H1 (cell line): Measurements from ENCODE around the gene CD68. TPM values are rescaled to one million over a fixed set of nuclear protein-coding genes. Genes with fewer than 3 reads are reported as not detected.

ENCODE experiments used
- CTCF ChIA-PET: fragments of 300-600 bp; sonication (Branson Sonifier 250); formaldehyde crosslinking; loops from one replicate; lab custom pipeline; 2021; ENCODE audit not compliant: partially characterized antibody; lab: Charles Lee
- POLR2A ChIA-PET: fragments of 300-600 bp; sonication (Branson Sonifier 250); formaldehyde crosslinking; loops from one replicate; lab custom pipeline; 2021; ENCODE audit warnings: inconsistent platforms; ENCODE audit not compliant: partially characterized antibody; lab: Charles Lee
- DNase-seq, 2 experiments: peaks; one replicate each; pipeline versions ENCODE4 v3.0.0 to v3.0.0-alpha.2; 2010 to 2022; ENCODE audit warnings: low spot score in 2 of 2, low read depth in 1 of 2, mixed read lengths in 1 of 2
- FAIRE-seq: peaks from 2 replicates; lab custom pipeline; 2011; peaks lifted over from hg19 to GRCh38; lab: Jason Lieb, UNC
- H2AFZ ChIP-seq: 2 replicates; pipeline ENCODE4 v1.8.1; 2012; ENCODE audit warnings: low read length, inconsistent platforms
- H2AK5ac ChIP-seq: 2 replicates; pipeline ENCODE4 v1.6.1; 2013; ENCODE audit warnings: low read depth, low read length
- H2BK120ac ChIP-seq: replicated peaks from 2 replicates; pipeline ENCODE3; 2013; ENCODE audit warnings: low read depth, low read length, inconsistent platforms
- H2BK12ac ChIP-seq: 2 replicates; pipeline ENCODE4 v1.6.1; 2013; ENCODE audit warnings: low read depth, low read length
- H2BK15ac ChIP-seq: 2 replicates; pipeline ENCODE4 v1.6.1; 2013; ENCODE audit warnings: low read length
- H2BK20ac ChIP-seq: 2 replicates; pipeline ENCODE4 v1.6.1; 2013; ENCODE audit warnings: low read length
- H2BK5ac ChIP-seq: 2 replicates; pipeline ENCODE4 v1.6.1; 2013; ENCODE audit warnings: low read depth, low read length
- H3K14ac ChIP-seq: 2 replicates; pipeline ENCODE4 v1.6.1; 2013; ENCODE audit warnings: inconsistent platforms; ENCODE audit not compliant: insufficient read length
- H3K18ac ChIP-seq: 2 replicates; pipeline ENCODE4 v1.6.1; 2013; ENCODE audit warnings: low read length; ENCODE audit errors: extremely low read depth
- H3K23ac ChIP-seq: 2 replicates; pipeline ENCODE4 v1.6.1; 2013; ENCODE audit warnings: inconsistent platforms; ENCODE audit not compliant: insufficient read length
- H3K23me2 ChIP-seq: 2 replicates; pipeline ENCODE4 v1.6.1; 2013; ENCODE audit warnings: low read depth, low read length
- H3K27ac ChIP-seq: 2 replicates; pipeline ENCODE4 v1.6.1; 2011; ENCODE audit warnings: low read depth, low read length, inconsistent platforms
- H3K27me3 ChIP-seq, 4 experiments: replicated peaks in 1 of 4; 1 replicate in 1 of 4; 2 replicates in 3 of 4; pipeline versions ENCODE4 v1.6.1 to v1.8.1; 2011 to 2013; ENCODE audit warnings: low read length in 3 of 4, mild to moderate bottlenecking in 3 of 4, inconsistent platforms in 2 of 4, mixed read lengths in 2 of 4, moderate library complexity in 1 of 4; ENCODE audit not compliant: control insufficient read depth in 3 of 4, insufficient read depth in 3 of 4; ENCODE audit errors: extremely low read depth in 1 of 4
- H3K36me3 ChIP-seq, 4 experiments: 2 replicates each; pipeline versions ENCODE4 v1.6.1 to v1.8.1; 2011 to 2013; ENCODE audit warnings: mild to moderate bottlenecking in 4 of 4, low read length in 3 of 4, moderate library complexity in 2 of 4, control low read depth in 1 of 4, inconsistent platforms in 1 of 4; ENCODE audit not compliant: insufficient read depth in 4 of 4, control insufficient read depth in 2 of 4
- H3K4ac ChIP-seq: replicated peaks from 2 replicates; pipeline ENCODE3; 2013; ENCODE audit warnings: low read length, low read depth, mixed read lengths, inconsistent platforms; ENCODE audit not compliant: insufficient read length
- H3K4me1 ChIP-seq, 4 experiments: replicated peaks in 1 of 4; 1 replicate in 1 of 4; 2 replicates in 3 of 4; pipeline versions ENCODE4 v1.6.1 to v1.8.1; 2011 to 2013; ENCODE audit warnings: low read length in 3 of 4, inconsistent platforms in 2 of 4, mixed read lengths in 1 of 4; ENCODE audit not compliant: insufficient read depth in 4 of 4, control insufficient read depth in 3 of 4
- H3K4me2 ChIP-seq, 2 experiments: 2 replicates each; pipeline versions ENCODE4 v1.6.1 to v1.8.1; 2011 to 2013; ENCODE audit warnings: low read depth in 2 of 2, low read length in 2 of 2, control low read depth in 1 of 2, inconsistent platforms in 1 of 2, mild to moderate bottlenecking in 1 of 2; ENCODE audit not compliant: insufficient read depth in 1 of 2
- H3K4me3 ChIP-seq, 4 experiments: fragments of 200-600, 300-600 bp in 1 of 4; sonication (generic), shearing (Covaris generic), sonication (Bioruptor Twin) in 1 of 4; 2 replicates each; pipeline versions ENCODE4 v1.5.1 to v1.8.1; 2011 to 2016; ENCODE audit warnings: low read length in 4 of 4, low read depth in 3 of 4, control low read depth in 2 of 4, inconsistent platforms in 2 of 4, mild to moderate bottlenecking in 2 of 4, mixed read lengths in 1 of 4, moderate library complexity in 1 of 4; ENCODE audit not compliant: insufficient read depth in 2 of 4; ENCODE audit errors: extremely low read depth in 1 of 4
- H3K56ac ChIP-seq: replicated peaks from 2 replicates; pipeline ENCODE3; 2013; ENCODE audit warnings: low read depth, mild to moderate bottlenecking, mixed read lengths, low read length, inconsistent platforms; ENCODE audit not compliant: insufficient read length
- H3K79me1 ChIP-seq: 2 replicates; pipeline ENCODE4 v1.6.1; 2013; ENCODE audit warnings: low read depth, low read length, control low read depth
- H3K79me2 ChIP-seq, 2 experiments: 2 replicates each; pipeline versions ENCODE4 v1.6.1 to v1.8.1; 2012 to 2013; ENCODE audit warnings: low read length in 2 of 2, mild to moderate bottlenecking in 2 of 2, inconsistent platforms in 1 of 2; ENCODE audit not compliant: insufficient read depth in 2 of 2, control insufficient read depth in 1 of 2
- H3K9ac ChIP-seq, 4 experiments: replicated peaks in 1 of 4; 1 replicate in 1 of 4; 2 replicates in 3 of 4; pipeline versions ENCODE4 v1.6.1 to v1.8.1; 2011 to 2013; ENCODE audit warnings: low read depth in 3 of 4, low read length in 3 of 4, control low read depth in 2 of 4, mild to moderate bottlenecking in 2 of 4, moderate library complexity in 2 of 4, inconsistent platforms in 1 of 4; ENCODE audit errors: extremely low read depth in 1 of 4
- H3K9me3 ChIP-seq, 2 experiments: 2 replicates each; pipeline versions ENCODE4 v1.6.1 to v1.8.1; 2012 to 2013; ENCODE audit warnings: mild to moderate bottlenecking in 2 of 2, moderate library complexity in 2 of 2, control low read depth in 1 of 2, inconsistent platforms in 1 of 2, low read depth in 1 of 2, low read length in 1 of 2, mixed read lengths in 1 of 2; ENCODE audit not compliant: insufficient read depth in 2 of 2
- H4K20me1 ChIP-seq, 2 experiments: replicated peaks in 1 of 2; 2 replicates each; pipeline versions ENCODE3 to v1.8.1; 2011 to 2013; ENCODE audit warnings: inconsistent platforms in 2 of 2, low read length in 2 of 2, mild to moderate bottlenecking in 1 of 2; ENCODE audit not compliant: insufficient read depth in 2 of 2, control insufficient read depth in 1 of 2
- H4K5ac ChIP-seq: 2 replicates; pipeline ENCODE4 v1.6.1; 2013; ENCODE audit warnings: low read length, low read depth, mixed read lengths, inconsistent platforms; ENCODE audit not compliant: insufficient read length
- H4K8ac ChIP-seq: 2 replicates; pipeline ENCODE4 v1.8.0; 2013; ENCODE audit warnings: mild to moderate bottlenecking, moderate library complexity, low read length, inconsistent platforms; ENCODE audit not compliant: insufficient read depth; ENCODE audit errors: extremely low read depth
- H4K91ac ChIP-seq: replicated peaks from 2 replicates; pipeline ENCODE3; 2013; ENCODE audit warnings: low read length, mixed read lengths, inconsistent platforms; ENCODE audit not compliant: insufficient read length
- EZH2 ChIP-seq: fragments of 200-600 bp; sonication (generic); IDR thresholded peaks from 2 replicates; pipeline ENCODE4 v1.7.1; 2012; ENCODE audit warnings: low read depth, mild to moderate bottlenecking, moderate library complexity, low read length, inconsistent platforms; ENCODE audit not compliant: severe bottlenecking
- FOSL1 ChIP-seq: IDR thresholded peaks from 2 replicates; pipeline ENCODE4 v1.6.1; 2011; ENCODE audit warnings: mild to moderate bottlenecking, low read depth, low read length, moderate library complexity; ENCODE audit not compliant: insufficient read depth
- WGBS, 2 experiments: shearing (Covaris generic) in 1 of 2; methylation state at CpG; one replicate each; pipeline versions ENCODE4 v1.1.6 to v1.1.7; 2013 to 2015; ENCODE audit warnings: low lambda C conversion rate in 2 of 2, mixed read lengths in 2 of 2, inconsistent platforms in 1 of 2, low coverage in 1 of 2, missing lambda C conversion rate in 1 of 2; ENCODE audit not compliant: insufficient replicate concordance in 2 of 2, insufficient coverage in 1 of 2, insufficient read length in 1 of 2; ENCODE audit errors: extremely low coverage in 1 of 2, missing lambda C conversion rate in 1 of 2; 5-methylcytosine and 5-hydroxymethylcytosine counted together
- polyA plus RNA-seq, 7 experiments: library from polyadenylated mRNA; depleted of rRNA in 3 of 7; stranded (reverse) in 5 of 7; unstranded in 2 of 7; fragments of >200 nt in 5 of 7; fragments of 200-250 nt in 2 of 7; gene quantifications; 1 replicate in 5 of 7; 2 replicates in 1 of 7; 4 replicates in 1 of 7; pipeline versions ENCODE4 v1.2.1 to v1.2.3, GENCODE V29; 2011 to 2013; ENCODE audit warnings: missing spikeins in 2 of 7, mixed read lengths in 2 of 7
- total RNA-seq: library from RNA; stranded (reverse); fragmentation: NEBNext Ultra II Directional; extraction: Animal tissue kit (Norgen Biotek cat#: 25700); gene quantifications from 2 replicates; pipeline ENCODE4 v1.2.1, GENCODE V29; 2021

The CD68 gene
- total and polyA plus RNA-seq, 2 of the 8 experiments (the other 6 are each of a cell fraction or from before 2014, with no cell fraction given), result 0.18 TPM; not detected in 1

DNA sequence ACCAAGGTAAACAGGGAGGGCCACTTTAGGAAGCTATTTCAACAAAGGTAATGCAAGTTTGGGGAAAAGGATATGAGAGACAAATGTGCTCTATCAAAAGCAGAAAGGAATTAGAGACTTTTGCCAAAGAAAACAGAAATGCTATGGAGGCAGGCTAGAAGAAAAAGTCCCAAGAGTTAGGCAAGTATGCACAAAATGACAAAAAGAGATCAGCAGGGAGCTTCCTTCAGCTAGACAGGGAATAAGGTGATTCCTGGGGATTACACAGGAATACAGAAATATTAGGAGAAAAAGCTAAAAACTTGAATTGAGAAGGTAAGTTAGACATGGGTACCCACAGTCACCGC lies 32.8 kb downstream of the CD68 start:
- Histone ChIP-seq H3K4ac (no peak overlapping the region), H3K14ac (no peak overlapping the region), H4K5ac (no peak overlapping the region), H3K4me2 (no peak overlapping the region; a peak in 1 of 4 replicates), H2BK5ac (no peak overlapping the region), H3K9ac (no peak overlapping the region), H2BK12ac (no peak overlapping the region), H3K4me1 (peaks cover 0 to 5% (median 1%) of the 10 kb centered on the region in 4 experiments; a peak in 4 of 7 replicates), H3K27ac (no peak overlapping the region), H3K56ac (no peak overlapping the region), H4K8ac (no peak overlapping the region), H4K91ac (no peak overlapping the region), H3K23ac (no peak overlapping the region), H3K27me3 (no peaks in the 10 kb centered on the region), H2BK20ac (no peak overlapping the region), H4K20me1 (peaks cover 0 to 11% of the 10 kb centered on the region in 2 experiments), H3K79me1 (peaks cover 20% of the 10 kb centered on the region), H3K4me3 (no peak overlapping the region), H3K18ac (no peak overlapping the region), H2BK15ac (no peak overlapping the region), H3K23me2 (peaks cover 6% of the 10 kb centered on the region), H2AK5ac (no peak overlapping the region), H3K36me3 (peaks cover 0 to 13% (median 0%) of the 10 kb centered on the region in 4 experiments; a peak in 3 of 8 replicates), H3K9me3 (no peaks in the 10 kb centered on the region), H3K79me2 (peaks cover 4 to 47% of the 10 kb centered on the region in 2 experiments; a peak in 3 of 4 replicates), H2BK120ac (no peak overlapping the region), H2AFZ (no peak overlapping the region)
- no peak for TF ChIP-seq FOSL1
- TF ChIP-seq EZH2, result no peak
- FAIRE-seq (no peak), DNase-seq (no peak)
- WGBS, 2 experiments, result 88% methylated on average over 1 of the region's 1 CpG; no CpG with 5 or more reads in 1 of the 2 experiments
- CTCF ChIA-PET, result interaction anchor here (0.8 to 13.4 kb wide), 7 partner anchors 11 to 75 kb away, joined by 3 to 92 read pairs (median 4); partner anchors contain the start of genes SHBG, TP53 and WRAP53
- POLR2A ChIA-PET, result interaction anchor here (1.5 to 79.4 kb wide), 3 partner anchors 19 to 54 kb away, joined by 5 to 2272 read pairs (median 8); partner anchors contain the start of genes ATP1B2, CD68, TP53 and WRAP53
